Chondrocyte (in vitro differentiated cells): ENCODE data around the gene EXOC3L4. TPM values are rescaled to one million over a fixed set of nuclear protein-coding genes. Genes with fewer than 3 reads are reported as not detected.

Experiments used
- DNase-seq: peaks from one replicate; pipeline ENCODE4 v3.0.0; 2021; ENCODE audit warnings: mixed read lengths, low spot score
- H3K27ac Mint-ChIP-seq: one replicate; pipeline ENCODE4 v1.8.0; 2021; ENCODE audit warnings: mild to moderate bottlenecking, moderate library complexity, mixed read lengths; ENCODE audit not compliant: unreplicated experiment
- H3K27me3 Mint-ChIP-seq: 2 replicates; pipeline ENCODE4 v1.8.0; 2021; ENCODE audit warnings: low read depth, mixed read lengths
- H3K36me3 Mint-ChIP-seq: 2 replicates; pipeline ENCODE4 v1.8.0; 2021; ENCODE audit warnings: low read depth, mixed read lengths
- H3K4me1 Mint-ChIP-seq: 2 replicates; pipeline ENCODE4 v1.8.0; 2021; ENCODE audit warnings: low read depth, mild to moderate bottlenecking, mixed read lengths
- H3K4me3 Mint-ChIP-seq: one replicate; pipeline ENCODE4 v1.8.0; 2021; ENCODE audit warnings: mild to moderate bottlenecking, moderate library complexity, mixed read lengths; ENCODE audit not compliant: unreplicated experiment
- H3K9me3 Mint-ChIP-seq: 2 replicates; pipeline ENCODE4 v1.8.0; 2021; ENCODE audit warnings: low read depth, mixed read lengths
- total RNA-seq: library from RNA; stranded (reverse); gene quantifications from 3 replicates; pipeline ENCODE4 v1.2.1, GENCODE V29; 2021
- TF ChIP-seq, protein P1 (sequence below): fragments of 200-600 bp; sonication (generic); IDR thresholded peaks from 2 replicates; pipeline ENCODE4 v1.5.0; 2021; ENCODE audit warnings: antibody characterized with exemption, mild to moderate bottlenecking, moderate library complexity

The EXOC3L4 gene
- total RNA-seq, 1 donor from 2014 or later: not detected

DNA sequence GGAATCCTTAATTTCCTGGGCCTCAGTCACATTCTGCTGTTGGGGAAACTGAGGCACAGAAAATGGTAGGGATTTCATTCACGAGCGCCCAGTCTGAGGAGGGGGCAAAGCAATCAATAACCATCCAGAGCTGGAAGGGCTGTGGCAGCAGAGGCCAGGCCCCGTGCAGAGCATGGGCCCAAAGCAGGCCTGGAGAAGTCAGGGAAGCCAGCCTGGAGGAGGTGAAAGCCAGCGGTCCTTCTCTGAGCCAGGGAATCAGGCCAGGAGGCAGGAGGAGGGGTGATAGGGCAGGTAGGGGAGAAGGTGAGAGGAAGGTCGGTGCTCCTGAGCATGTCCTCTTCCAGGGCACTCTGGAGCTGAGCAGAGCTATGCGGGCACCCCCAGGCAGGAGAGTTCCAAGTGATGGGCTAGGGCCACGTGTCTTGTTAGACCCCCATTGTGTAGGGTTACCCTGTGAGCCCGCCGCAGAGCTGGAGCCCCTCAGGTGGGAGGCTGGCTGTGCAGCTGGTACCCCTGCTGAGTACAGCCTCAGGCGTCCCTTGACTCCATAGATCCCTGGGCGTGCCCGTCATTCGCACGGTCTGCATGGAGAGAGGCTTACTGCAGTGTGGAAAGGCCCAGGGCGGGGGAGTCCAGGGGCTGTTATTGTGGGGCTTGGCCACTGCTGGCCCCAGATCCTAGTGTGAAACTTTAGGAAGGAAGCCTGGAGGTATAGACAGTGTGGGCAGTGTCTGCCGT is 33.5 kb downstream of the EXOC3L4 start:
- peak; percentile 92 for DNase-seq
- Mint-ChIP-seq H3K4me1 (peaks cover 48% of the 10 kb centered on the region), H3K27ac (no peak overlapping the region), H3K4me3 (no peak overlapping the region), H3K27me3 (peaks cover 2% of the 10 kb centered on the region), H3K36me3 (no peaks in the 10 kb centered on the region), H3K9me3 (no peaks in the 10 kb centered on the region)
- TF ChIP-seq, protein P1, sequence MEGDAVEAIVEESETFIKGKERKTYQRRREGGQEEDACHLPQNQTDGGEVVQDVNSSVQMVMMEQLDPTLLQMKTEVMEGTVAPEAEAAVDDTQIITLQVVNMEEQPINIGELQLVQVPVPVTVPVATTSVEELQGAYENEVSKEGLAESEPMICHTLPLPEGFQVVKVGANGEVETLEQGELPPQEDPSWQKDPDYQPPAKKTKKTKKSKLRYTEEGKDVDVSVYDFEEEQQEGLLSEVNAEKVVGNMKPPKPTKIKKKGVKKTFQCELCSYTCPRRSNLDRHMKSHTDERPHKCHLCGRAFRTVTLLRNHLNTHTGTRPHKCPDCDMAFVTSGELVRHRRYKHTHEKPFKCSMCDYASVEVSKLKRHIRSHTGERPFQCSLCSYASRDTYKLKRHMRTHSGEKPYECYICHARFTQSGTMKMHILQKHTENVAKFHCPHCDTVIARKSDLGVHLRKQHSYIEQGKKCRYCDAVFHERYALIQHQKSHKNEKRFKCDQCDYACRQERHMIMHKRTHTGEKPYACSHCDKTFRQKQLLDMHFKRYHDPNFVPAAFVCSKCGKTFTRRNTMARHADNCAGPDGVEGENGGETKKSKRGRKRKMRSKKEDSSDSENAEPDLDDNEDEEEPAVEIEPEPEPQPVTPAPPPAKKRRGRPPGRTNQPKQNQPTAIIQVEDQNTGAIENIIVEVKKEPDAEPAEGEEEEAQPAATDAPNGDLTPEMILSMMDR: no peak

DNA sequence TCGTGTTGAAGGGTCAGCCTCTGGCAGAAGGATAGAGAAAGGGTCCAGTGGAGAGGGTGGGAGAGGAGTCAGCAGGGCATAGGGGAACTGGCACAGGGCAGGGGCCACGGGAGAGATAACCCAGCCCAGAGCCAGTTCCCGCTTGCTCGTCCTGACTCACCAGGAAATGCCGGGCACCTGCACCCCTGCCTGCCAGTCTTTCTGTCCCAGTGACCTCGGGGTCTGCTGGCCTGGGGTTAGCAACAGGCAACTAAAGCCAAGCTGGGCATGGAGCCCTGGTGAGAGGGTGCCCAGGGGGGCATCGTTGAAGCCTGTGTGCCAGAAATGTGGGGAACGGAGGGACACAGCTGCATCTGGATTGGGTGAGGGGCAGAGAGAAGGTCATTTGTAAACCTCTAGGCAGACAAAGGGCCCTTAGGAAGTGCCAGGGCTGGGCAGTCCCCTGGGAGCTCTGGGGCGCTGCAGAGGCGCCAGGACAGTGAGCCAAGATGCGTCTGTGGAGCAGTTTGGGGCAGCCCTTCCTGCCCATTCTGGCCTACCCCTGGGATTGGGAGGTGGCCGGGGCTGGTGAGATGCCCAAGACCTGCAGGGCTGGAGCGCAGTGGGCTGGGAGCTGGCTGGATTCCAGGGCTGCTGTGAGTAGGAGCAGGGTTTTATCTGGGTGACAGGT is 34.2 kb downstream of the EXOC3L4 start:
- H3K4me3 Mint-ChIP-seq: no peak overlapping the region

DNA sequence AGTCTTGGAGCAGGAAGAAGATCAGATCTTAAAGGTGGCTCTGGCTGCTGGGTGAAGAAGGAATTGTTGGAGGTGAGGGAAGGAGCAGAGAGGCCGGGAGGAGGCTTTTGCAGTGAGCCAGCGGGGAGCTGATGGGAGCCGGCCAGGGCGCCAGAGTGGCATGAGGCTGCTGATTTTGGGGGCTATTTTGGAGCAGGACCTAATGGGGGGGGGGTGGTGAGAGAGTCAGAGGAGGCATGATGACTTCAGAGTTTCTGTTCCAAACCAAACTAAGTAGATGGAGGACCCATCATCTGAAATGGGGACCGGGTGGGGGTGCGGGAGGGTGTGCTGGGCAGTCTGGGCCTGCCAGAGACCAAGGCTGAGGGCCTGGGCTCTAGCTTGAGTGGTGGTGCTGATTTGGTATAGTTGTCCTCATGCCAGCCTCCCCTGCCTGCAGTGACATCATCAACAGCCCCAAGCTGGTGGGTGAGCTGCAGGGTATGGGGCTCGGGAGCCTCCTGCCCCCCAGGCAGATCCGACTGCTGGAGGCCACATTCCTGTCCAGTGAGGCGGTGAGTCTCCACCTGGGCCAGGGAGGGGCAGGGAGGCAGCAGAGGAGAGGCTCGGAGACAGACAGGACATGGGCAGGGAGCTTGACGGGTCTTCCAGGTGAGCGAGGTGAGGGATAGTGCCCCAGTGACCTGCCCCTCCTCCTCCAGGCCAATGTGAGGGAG is 34.9 kb downstream of the EXOC3L4 start:
- TF ChIP-seq, protein P1: no peak
- peaks cover 2% of the 10 kb centered on the region for H3K27me3 Mint-ChIP-seq
- H3K4me1 Mint-ChIP-seq: peaks cover 44% of the 10 kb centered on the region
- no peaks in the 10 kb centered on the region for H3K9me3 Mint-ChIP-seq
- no peak for DNase-seq
- H3K27ac Mint-ChIP-seq: no peak overlapping the region
- H3K36me3 Mint-ChIP-seq: no peaks in the 10 kb centered on the region
- H3K4me3 Mint-ChIP-seq: no peak overlapping the region

More for the DNA sequence above, 34.2 kb downstream of the EXOC3L4 start:
- no peak for DNase-seq
- TF ChIP-seq, protein P1: no peak
- Mint-ChIP-seq H3K9me3 (no peaks in the 10 kb centered on the region), H3K4me1 (peaks cover 48% of the 10 kb centered on the region), H3K27me3 (peaks cover 2% of the 10 kb centered on the region), H3K36me3 (no peaks in the 10 kb centered on the region), H3K27ac (no peak overlapping the region)

DNA sequence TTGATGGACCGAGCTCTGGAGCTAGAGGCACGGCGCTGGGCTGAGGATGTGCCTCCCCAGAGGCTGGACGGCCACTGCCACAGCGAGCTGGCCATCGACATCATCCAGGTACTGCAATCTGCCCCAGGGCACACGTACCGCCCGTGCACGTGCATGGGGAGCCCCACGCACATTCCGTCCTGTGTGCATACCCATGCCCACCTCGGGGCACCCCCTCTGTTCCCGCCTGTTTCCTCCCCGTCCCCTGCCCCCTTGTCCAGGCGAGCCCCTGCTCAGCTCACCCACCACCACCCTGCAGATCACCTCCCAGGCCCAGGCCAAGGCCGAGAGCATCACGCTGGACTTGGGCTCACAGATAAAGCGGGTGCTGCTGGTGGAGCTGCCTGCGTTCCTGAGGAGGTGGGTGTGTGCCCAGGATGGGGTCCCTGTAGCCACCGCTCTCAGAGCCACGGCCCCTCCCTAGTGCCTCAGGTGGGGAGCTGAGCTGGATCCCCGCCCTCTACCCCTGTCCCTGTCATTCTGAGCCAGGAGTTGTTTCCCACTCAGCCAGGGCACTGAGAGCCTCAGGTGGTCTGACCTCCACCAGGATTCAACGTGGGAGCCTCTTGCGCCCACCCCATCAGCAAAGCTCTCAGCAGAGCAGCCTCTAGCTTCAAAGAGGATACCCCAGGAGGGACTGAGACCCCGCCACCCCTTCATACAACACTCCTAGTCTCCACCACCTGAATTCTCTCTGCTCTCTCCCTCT is 35.7 kb downstream of the EXOC3L4 start:
- Mint-ChIP-seq H3K9me3 (no peaks in the 10 kb centered on the region), H3K4me3 (no peak overlapping the region), H3K27me3 (peaks cover 2% of the 10 kb centered on the region), H3K36me3 (no peaks in the 10 kb centered on the region), H3K4me1 (peaks cover 42% of the 10 kb centered on the region), H3K27ac (no peak overlapping the region)
- TF ChIP-seq, protein P1: no peak
- DNase-seq: peak; percentile 87

DNA sequence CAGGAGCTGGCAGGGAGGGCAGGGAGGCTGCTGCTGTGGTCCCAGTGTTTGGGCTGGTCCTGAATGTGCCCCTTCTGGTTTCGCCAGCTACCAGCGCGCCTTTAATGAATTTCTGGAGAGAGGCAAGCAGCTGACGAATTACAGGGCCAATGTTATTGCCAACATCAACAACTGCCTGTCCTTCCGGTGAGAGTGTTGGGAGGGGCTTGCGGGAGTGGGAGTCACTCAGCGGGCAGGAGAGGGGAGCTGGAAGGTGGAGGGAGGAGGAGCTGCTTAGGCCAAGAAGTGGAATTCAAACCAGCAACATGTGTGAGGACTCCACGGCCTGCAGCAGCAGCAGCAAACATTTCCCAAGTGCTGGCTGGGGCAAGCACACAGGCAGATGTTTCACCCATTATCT is 36.4 kb downstream of the EXOC3L4 start:
- Mint-ChIP-seq H3K27ac (peak overlapping the region; percentile 46), H3K4me1 (peaks cover 41% of the 10 kb centered on the region), H3K36me3 (no peaks in the 10 kb centered on the region), H3K9me3 (no peaks in the 10 kb centered on the region), H3K4me3 (no peak overlapping the region), H3K27me3 (peaks cover 2% of the 10 kb centered on the region)
- no peak for DNase-seq
- TF ChIP-seq, protein P1: no peak
